Right atrium auricular region (tissue), 2 donors: Measurements from ENCODE around the gene FUT7. TPM values are rescaled to one million over a fixed set of nuclear protein-coding genes. Genes with fewer than 3 reads are reported as not detected.

Experiments
- DNase-seq: peaks from one replicate; pipeline ENCODE4 v3.0.0-alpha.2; 2019; ENCODE audit warnings: low spot score
- H3K27ac ChIP-seq, 2 donors: fragments of 200-600 bp; sonication (generic); 1 replicate in 1 of 2; 2 replicates in 1 of 2; pipeline ENCODE4 v1.5.1; 2016 to 2019
- H3K27me3 ChIP-seq, 2 donors: fragments of 200-600 bp; sonication (generic); one replicate each; pipeline versions ENCODE4 v1.5.1 to v1.6.0; 2017 to 2019
- H3K36me3 ChIP-seq: fragments of 200-600 bp; sonication (generic); one replicate; pipeline ENCODE4 v1.5.1; 2016
- H3K4me1 ChIP-seq, 2 donors: fragments of 200-600 bp; sonication (generic); one replicate each; pipeline versions ENCODE4 v1.5.1 to v1.6.0; 2017 to 2019
- H3K4me3 ChIP-seq, 2 donors: fragments of 200-600 bp; sonication (generic); 1 replicate in 1 of 2; 2 replicates in 1 of 2; pipeline ENCODE4 v1.5.1; 2017 to 2019; ENCODE audit warnings: mild to moderate bottlenecking in 1 of 2, moderate library complexity in 1 of 2
- H3K9me3 ChIP-seq, 2 donors: fragments of 200-600 bp; sonication (generic); one replicate each; pipeline ENCODE4 v1.5.1; 2019
- CTCF ChIP-seq, 2 donors: fragments of 200-600 bp; sonication (generic); IDR thresholded peaks; one replicate each; pipeline ENCODE4 v1.5.1; 2019; ENCODE audit warnings: antibody characterized with exemption in 2 of 2
- total RNA-seq, 2 donors: library from RNA; depleted of rRNA; stranded (reverse); fragments of >200 nt; gene quantifications; one replicate each; pipeline ENCODE4 v1.1.0, GENCODE V29; 2016

FUT7 gene
- total RNA-seq, 2 donors from 2014 or later = 0.28 TPM; not detected in 1

GRCh38 chr9:137027369-137028262 lies 4.3 kb downstream of the FUT7 start, which contains the start of gene ABCA2:
TSS of gene ABCA2 (minus strand) at chr9:137028237. CDS start at chr9:137028140, 97 bp downstream.
- DNase-seq = no peak
- Histone ChIP-seq H3K4me3 (peak within 1 kb of the TSS; percentile 58 to 69), H3K27me3 (no peaks in the 10 kb centered on the region), H3K27ac (peak within 1 kb of the TSS; percentile 67 to 69), H3K9me3 (no peaks in the 10 kb centered on the region), H3K36me3 (no peaks in the 10 kb centered on the region), H3K4me1 (peaks cover 0 to 27% of the 10 kb centered on the region in 2 donors)
- TF ChIP-seq CTCF (IDR thresholded peaks at IDR 0.05) = no peak

GRCh38 chr9:137026828-137027227 lies 5.1 kb downstream of the FUT7 start:
- TF ChIP-seq CTCF (IDR thresholded peaks at IDR 0.05) = no peak
- no peak for DNase-seq

GRCh38 chr9:137026384-137026783 lies 5.5 kb downstream of the FUT7 start:
- H3K27me3 ChIP-seq = no peaks in the 10 kb centered on the region
- no peaks in the 10 kb centered on the region for H3K36me3 ChIP-seq
- no peak overlapping the region for H3K4me3 ChIP-seq
- H3K27ac ChIP-seq = no peak overlapping the region
- no peak for DNase-seq
- H3K4me1 ChIP-seq = peaks cover 0 to 27% of the 10 kb centered on the region in 2 donors
- no peaks in the 10 kb centered on the region for H3K9me3 ChIP-seq
- TF ChIP-seq CTCF (IDR thresholded peaks at IDR 0.05) = no peak

More at GRCh38 chr9:137026828-137027227, 5.1 kb downstream of the FUT7 start:
- peak overlapping the region; percentile 47 to 64 for H3K27ac ChIP-seq
- no peaks in the 10 kb centered on the region for H3K9me3 ChIP-seq
- H3K36me3 ChIP-seq = no peaks in the 10 kb centered on the region
- peak overlapping the region; percentile 49 to 63 for H3K4me3 ChIP-seq
- H3K27me3 ChIP-seq = no peaks in the 10 kb centered on the region
- peaks cover 0 to 27% of the 10 kb centered on the region in 2 donors for H3K4me1 ChIP-seq

- Histone ChIP-seq H3K36me3 (no peaks in the 10 kb centered on the region), H3K27me3 (no peaks in the 10 kb centered on the region), H3K4me1 (peaks cover 0 to 27% of the 10 kb centered on the region in 2 donors), H3K27ac (no peak overlapping the region), H3K9me3 (no peaks in the 10 kb centered on the region), H3K4me3 (no peak overlapping the region)
- no peak for TF ChIP-seq CTCF (IDR thresholded peaks at IDR 0.05)
- DNase-seq = no peak
Measured at GRCh38 chr9:137025517-137025966, 6.3 kb downstream of the FUT7 start.

- Histone ChIP-seq H3K4me1 (peaks cover 0 to 18% of the 10 kb centered on the region in 2 donors), H3K27ac (no peak overlapping the region), H3K4me3 (no peak overlapping the region), H3K9me3 (no peaks in the 10 kb centered on the region), H3K27me3 (no peaks in the 10 kb centered on the region), H3K36me3 (no peaks in the 10 kb centered on the region)
- TF ChIP-seq CTCF (IDR thresholded peaks at IDR 0.05) = no peak
- DNase-seq = no peak
Measured at GRCh38 chr9:137023583-137023991, 8.3 kb downstream of the FUT7 start.
